K562 (cell line): ENCODE data around the gene SGMS1. TPM values are rescaled to one million over a fixed set of nuclear protein-coding genes. Genes with fewer than 3 reads are reported as not detected.

Experiments used
- C11orf30 ChIP-seq: fragments of 450-650 bp; IDR thresholded peaks from 2 replicates; pipeline ENCODE4 v1.6.1; 2016; ENCODE audit warnings: low read depth, mild to moderate bottlenecking
- CTBP1 ChIP-seq: fragments of 450-650 bp; IDR thresholded peaks from 2 replicates; pipeline ENCODE4 v1.6.1; 2016; ENCODE audit warnings: borderline replicate concordance
- NRF1 ChIP-seq, 2 experiments: fragments of 450-650 bp; IDR thresholded peaks in 1 of 2; conservative IDR thresholded peaks in 1 of 2; 2 replicates each; pipeline ENCODE4 v1.6.1; 2014; ENCODE audit warnings: mild to moderate bottlenecking in 2 of 2
- PCBP2 ChIP-seq: fragments of 200-400 bp; formaldehyde crosslinking; IDR thresholded peaks from 2 replicates; pipeline ENCODE4 v1.6.1; 2018; ENCODE audit warnings: low read length, low read depth, mild to moderate bottlenecking, moderate library complexity; ENCODE audit not compliant: poor library complexity, severe bottlenecking
- ZBTB1 ChIP-seq: sonication (generic); formaldehyde crosslinking; IDR thresholded peaks from 2 replicates; pipeline ENCODE4 v1.8.1; 2023; ENCODE audit warnings: missing genetic modification reagents, low read depth, mild to moderate bottlenecking, borderline replicate concordance
- ZNF121 ChIP-seq: sonication (generic); formaldehyde crosslinking; conservative IDR thresholded peaks from 2 replicates; pipeline ENCODE4 v1.8.0; 2022; ENCODE audit warnings: missing genetic modification reagents
- ZNF318 ChIP-seq, 2 experiments: fragments of 450-650 bp; IDR thresholded peaks; 2 replicates each; pipeline ENCODE4 v1.6.1; 2016; ENCODE audit warnings: mild to moderate bottlenecking in 2 of 2, borderline replicate concordance in 1 of 2, low read depth in 1 of 2, moderate library complexity in 1 of 2
- ZNF347 ChIP-seq: fragments of 450-650 bp; formaldehyde crosslinking; IDR thresholded peaks from 2 replicates; pipeline ENCODE4 v1.4.0; 2020; ENCODE audit warnings: low read depth, mild to moderate bottlenecking, moderate library complexity
- ZNF445 ChIP-seq: fragments of 250-450 bp; sonication (Bioruptor Pico); IDR thresholded peaks from 2 replicates; pipeline ENCODE4 v1.4.0; 2020; ENCODE audit warnings: low read depth, mild to moderate bottlenecking, moderate library complexity
- ZNF764 ChIP-seq: fragments of 250-450 bp; sonication (Bioruptor Pico); IDR thresholded peaks from 2 replicates; pipeline ENCODE4 v1.4.0; 2020; ENCODE audit warnings: low read depth, mild to moderate bottlenecking, moderate library complexity
- polyA plus RNA-seq, 8 experiments: library from polyadenylated mRNA; depleted of rRNA in 4 of 8; stranded (reverse) in 5 of 8; unstranded in 3 of 8; fragments of >200 nt; fragmentation: Nextera tagmentation in 2 of 8; fragmentation: Illumina TruSeq in 1 of 8; extraction: Ambion mirVana in 2 of 8; extraction: Trizol in 1 of 8; gene quantifications; 2 replicates each; pipeline versions ENCODE4 v1.2.1 to v1.2.3, GENCODE V29; 2011 to 2014; ENCODE audit warnings: inconsistent platforms in 1 of 8, missing spikeins in 1 of 8
- total RNA-seq, 7 experiments: library from RNA; depleted of rRNA in 6 of 7; stranded (reverse); fragments of >200 nt in 6 of 7; fragmentation: Illumina TruSeq in 2 of 7; extraction: Trizol in 2 of 7; gene quantifications; 2 replicates each; pipeline versions ENCODE4 v1.2.1 to v1.2.3, GENCODE V29; 2011 to 2021; ENCODE audit warnings: low replicate concordance in 1 of 7
- TF ChIP-seq, protein P1 (sequence below): fragments of 450-650 bp; formaldehyde crosslinking; IDR thresholded peaks from 2 replicates; pipeline ENCODE4 v1.4.0; 2020; ENCODE audit warnings: mild to moderate bottlenecking
- TF ChIP-seq, protein P2 (sequence below): fragments of 450-650 bp; IDR thresholded peaks from 2 replicates; pipeline ENCODE4 v1.6.1; 2016; ENCODE audit warnings: mild to moderate bottlenecking
- TF ChIP-seq, protein P3 (sequence below): fragments of 250-450 bp; sonication (Bioruptor Pico); IDR thresholded peaks from 2 replicates; pipeline ENCODE4 v1.5.0; 2022; ENCODE audit warnings: mild to moderate bottlenecking

Gene SGMS1
- total and polyA plus RNA-seq, 9 of the 15 experiments (the other 6 are each of a cell fraction or from before 2014, with no cell fraction given) = 22.6 to 232 (median 82.2) TPM

GRCh38 chr10:50310560-50311174 lies 313.1 kb downstream of the SGMS1 start (continued):
- peak; percentile 66; the same call in 1 of the 2 replicates for TF ChIP-seq CTBP1
- TF ChIP-seq ZBTB1 (CRISPR knock-in tag) = no peak
- TF ChIP-seq, protein P1, sequence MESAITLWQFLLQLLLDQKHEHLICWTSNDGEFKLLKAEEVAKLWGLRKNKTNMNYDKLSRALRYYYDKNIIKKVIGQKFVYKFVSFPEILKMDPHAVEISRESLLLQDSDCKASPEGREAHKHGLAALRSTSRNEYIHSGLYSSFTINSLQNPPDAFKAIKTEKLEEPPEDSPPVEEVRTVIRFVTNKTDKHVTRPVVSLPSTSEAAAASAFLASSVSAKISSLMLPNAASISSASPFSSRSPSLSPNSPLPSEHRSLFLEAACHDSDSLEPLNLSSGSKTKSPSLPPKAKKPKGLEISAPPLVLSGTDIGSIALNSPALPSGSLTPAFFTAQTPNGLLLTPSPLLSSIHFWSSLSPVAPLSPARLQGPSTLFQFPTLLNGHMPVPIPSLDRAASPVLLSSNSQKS (CRISPR knock-in tag) = no peak
- 0 out of 4 replicates have a peak, but pooled peaks of 1 of the 2 experiments have one; percentile 18 for TF ChIP-seq NRF1 (conservative IDR thresholded peaks at IDR 0.05 in 1 of 2, IDR thresholded peaks at IDR 0.05 in 1 of 2)
- no peak for TF ChIP-seq ZNF445
- no peak for TF ChIP-seq ZNF121 (CRISPR knock-in tag)
- no peak for TF ChIP-seq ZNF764
- TF ChIP-seq, protein P2, sequence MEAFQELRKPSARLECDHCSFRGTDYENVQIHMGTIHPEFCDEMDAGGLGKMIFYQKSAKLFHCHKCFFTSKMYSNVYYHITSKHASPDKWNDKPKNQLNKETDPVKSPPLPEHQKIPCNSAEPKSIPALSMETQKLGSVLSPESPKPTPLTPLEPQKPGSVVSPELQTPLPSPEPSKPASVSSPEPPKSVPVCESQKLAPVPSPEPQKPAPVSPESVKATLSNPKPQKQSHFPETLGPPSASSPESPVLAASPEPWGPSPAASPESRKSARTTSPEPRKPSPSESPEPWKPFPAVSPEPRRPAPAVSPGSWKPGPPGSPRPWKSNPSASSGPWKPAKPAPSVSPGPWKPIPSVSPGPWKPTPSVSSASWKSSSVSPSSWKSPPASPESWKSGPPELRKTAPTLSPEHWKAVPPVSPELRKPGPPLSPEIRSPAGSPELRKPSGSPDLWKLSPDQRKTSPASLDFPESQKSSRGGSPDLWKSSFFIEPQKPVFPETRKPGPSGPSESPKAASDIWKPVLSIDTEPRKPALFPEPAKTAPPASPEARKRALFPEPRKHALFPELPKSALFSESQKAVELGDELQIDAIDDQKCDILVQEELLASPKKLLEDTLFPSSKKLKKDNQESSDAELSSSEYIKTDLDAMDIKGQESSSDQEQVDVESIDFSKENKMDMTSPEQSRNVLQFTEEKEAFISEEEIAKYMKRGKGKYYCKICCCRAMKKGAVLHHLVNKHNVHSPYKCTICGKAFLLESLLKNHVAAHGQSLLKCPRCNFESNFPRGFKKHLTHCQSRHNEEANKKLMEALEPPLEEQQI = peak; percentile 95
- TF ChIP-seq PCBP2 = no peak
- TF ChIP-seq C11orf30 = peak; percentile 20; the same call in 1 of the 2 replicates
- no peak for TF ChIP-seq ZNF318 (IDR thresholded peaks at IDR 0.05; ENCODE audit: borderline replicate concordance in 1 of 2, low read depth in 1 of 2)
- no peak for TF ChIP-seq ZNF347
- TF ChIP-seq, protein P3, sequence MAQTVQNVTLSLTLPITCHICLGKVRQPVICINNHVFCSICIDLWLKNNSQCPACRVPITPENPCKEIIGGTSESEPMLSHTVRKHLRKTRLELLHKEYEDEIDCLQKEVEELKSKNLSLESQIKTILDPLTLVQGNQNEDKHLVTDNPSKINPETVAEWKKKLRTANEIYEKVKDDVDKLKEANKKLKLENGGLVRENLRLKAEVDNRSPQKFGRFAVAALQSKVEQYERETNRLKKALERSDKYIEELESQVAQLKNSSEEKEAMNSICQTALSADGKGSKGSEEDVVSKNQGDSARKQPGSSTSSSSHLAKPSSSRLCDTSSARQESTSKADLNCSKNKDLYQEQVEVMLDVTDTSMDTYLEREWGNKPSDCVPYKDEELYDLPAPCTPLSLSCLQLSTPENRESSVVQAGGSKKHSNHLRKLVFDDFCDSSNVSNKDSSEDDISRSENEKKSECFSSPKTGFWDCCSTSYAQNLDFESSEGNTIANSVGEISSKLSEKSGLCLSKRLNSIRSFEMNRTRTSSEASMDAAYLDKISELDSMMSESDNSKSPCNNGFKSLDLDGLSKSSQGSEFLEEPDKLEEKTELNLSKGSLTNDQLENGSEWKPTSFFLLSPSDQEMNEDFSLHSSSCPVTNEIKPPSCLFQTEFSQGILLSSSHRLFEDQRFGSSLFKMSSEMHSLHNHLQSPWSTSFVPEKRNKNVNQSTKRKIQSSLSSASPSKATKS (CRISPR knock-in tag) = no peak
